GM12878 (cell line): ENCODE measurements around the gene COL18A1. TPM values are rescaled to one million over a fixed set of nuclear protein-coding genes. Genes with fewer than 3 reads are reported as not detected.

Experiments
- CREM ChIP-seq: IDR thresholded peaks from 2 replicates; pipeline ENCODE4 v1.6.1; 2014; ENCODE audit warnings: antibody characterized with exemption, low read depth
- GATAD2B ChIP-seq: fragments of 450-650 bp; conservative IDR thresholded peaks from 2 replicates; pipeline ENCODE4 v1.6.1; 2017; ENCODE audit warnings: low read depth, mild to moderate bottlenecking, moderate library complexity
- RAD21 ChIP-seq: IDR thresholded peaks from 2 replicates; pipeline ENCODE4 v1.6.1; 2011; ENCODE audit warnings: mild to moderate bottlenecking, low read depth, low read length, moderate library complexity; ENCODE audit not compliant: insufficient read depth
- SPI1 ChIP-seq: IDR thresholded peaks from 2 replicates; pipeline ENCODE4 v1.6.1; 2011; ENCODE audit warnings: low read depth, mild to moderate bottlenecking, low read length, moderate library complexity, borderline replicate concordance; ENCODE audit not compliant: insufficient read depth
- YY1 ChIP-seq: IDR thresholded peaks from 2 replicates; pipeline ENCODE4 v1.6.1; 2011; ENCODE audit warnings: low read depth, mild to moderate bottlenecking, low read length
- polyA plus RNA-seq, 11 experiments: library from polyadenylated mRNA; depleted of rRNA in 4 of 11; unstranded in 6 of 11; stranded (reverse) in 5 of 11; fragments of >200 nt; fragmentation: Nextera tagmentation in 4 of 11; fragmentation: Illumina TruSeq in 1 of 11; extraction: Ambion mirVana in 4 of 11; extraction: Trizol in 1 of 11; gene quantifications; 1 replicate in 1 of 11; 2 replicates in 10 of 11; pipeline versions ENCODE4 v1.2.1 to v1.2.3, GENCODE V29; 2011 to 2016; ENCODE audit warnings: inconsistent platforms in 2 of 11, missing spikeins in 2 of 11, low read depth in 1 of 11
- total RNA-seq, 4 experiments: library from RNA; depleted of rRNA in 3 of 4; stranded (reverse); fragments of >200 nt in 3 of 4; fragmentation: Illumina TruSeq in 1 of 4; extraction: Trizol in 1 of 4; gene quantifications; 2 replicates each; pipeline versions ENCODE4 v1.2.1 to v1.2.3, GENCODE V29; 2013 to 2021
- TF ChIP-seq, protein P1 (sequence below): IDR thresholded peaks from 2 replicates; pipeline ENCODE4 v1.6.1; 2012; ENCODE audit warnings: low read depth, low read length, improper control_type of control experiment
- TF ChIP-seq, protein P2 (sequence below): fragments of 450-650 bp; IDR thresholded peaks from 2 replicates; pipeline ENCODE4 v1.6.1; 2017; ENCODE audit warnings: mild to moderate bottlenecking, moderate library complexity
- TF ChIP-seq, protein P3 (sequence below): fragments of 450-650 bp; IDR thresholded peaks from 2 replicates; pipeline ENCODE4 v1.6.1; 2016; ENCODE audit warnings: mild to moderate bottlenecking
- TF ChIP-seq, protein P4 (sequence below): fragments of 450-650 bp; IDR thresholded peaks from 2 replicates; pipeline ENCODE4 v1.6.1; 2017; ENCODE audit warnings: borderline replicate concordance

The COL18A1 gene
- total and polyA plus RNA-seq, 10 of the 15 experiments (the other 5 are each of a cell fraction or from before 2014, with no cell fraction given), result under 0.01 to 0.49 (median 0.09) TPM; not detected in 3

DNA sequence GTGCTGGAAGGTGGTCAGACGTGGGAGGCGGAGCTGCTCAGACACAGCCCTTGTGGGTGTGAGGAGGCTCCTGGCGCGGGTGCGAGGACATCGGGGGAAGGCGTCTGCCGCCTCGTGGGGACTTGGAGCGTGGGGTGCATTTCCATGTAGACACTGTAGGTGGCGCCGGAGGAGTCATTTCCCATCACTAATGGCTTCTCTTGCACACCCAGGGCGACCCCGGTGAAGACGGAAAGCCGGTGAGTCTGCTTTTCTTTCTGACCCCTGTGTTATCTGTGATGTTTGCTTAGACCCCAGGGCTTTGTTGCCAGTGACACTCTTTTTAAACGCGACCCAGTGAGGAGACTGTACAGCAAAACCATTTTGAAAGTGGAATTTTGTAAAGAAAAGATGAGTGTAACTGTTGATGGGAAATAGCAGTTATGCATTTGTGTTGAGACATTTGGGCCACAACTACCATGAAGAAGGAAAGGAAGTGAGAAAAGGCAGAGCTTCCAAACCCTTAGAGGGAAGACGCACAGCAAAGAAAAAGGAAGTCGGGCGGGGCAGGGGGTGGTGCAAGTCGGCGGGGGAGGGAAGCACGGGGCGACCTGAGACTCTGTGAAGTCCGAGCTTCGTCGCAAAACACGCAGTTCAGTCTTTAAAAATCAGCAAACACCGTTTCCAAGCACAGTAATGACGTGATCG lies 73.3 kb downstream of the COL18A1 start (continued):
- TF ChIP-seq, protein P1, sequence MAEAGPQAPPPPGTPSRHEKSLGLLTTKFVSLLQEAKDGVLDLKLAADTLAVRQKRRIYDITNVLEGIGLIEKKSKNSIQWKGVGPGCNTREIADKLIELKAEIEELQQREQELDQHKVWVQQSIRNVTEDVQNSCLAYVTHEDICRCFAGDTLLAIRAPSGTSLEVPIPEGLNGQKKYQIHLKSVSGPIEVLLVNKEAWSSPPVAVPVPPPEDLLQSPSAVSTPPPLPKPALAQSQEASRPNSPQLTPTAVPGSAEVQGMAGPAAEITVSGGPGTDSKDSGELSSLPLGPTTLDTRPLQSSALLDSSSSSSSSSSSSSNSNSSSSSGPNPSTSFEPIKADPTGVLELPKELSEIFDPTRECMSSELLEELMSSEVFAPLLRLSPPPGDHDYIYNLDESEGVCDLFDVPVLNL, result no peak
- peak; percentile 41; the same call in 1 of the 2 replicates for TF ChIP-seq SPI1
- TF ChIP-seq, protein P2, sequence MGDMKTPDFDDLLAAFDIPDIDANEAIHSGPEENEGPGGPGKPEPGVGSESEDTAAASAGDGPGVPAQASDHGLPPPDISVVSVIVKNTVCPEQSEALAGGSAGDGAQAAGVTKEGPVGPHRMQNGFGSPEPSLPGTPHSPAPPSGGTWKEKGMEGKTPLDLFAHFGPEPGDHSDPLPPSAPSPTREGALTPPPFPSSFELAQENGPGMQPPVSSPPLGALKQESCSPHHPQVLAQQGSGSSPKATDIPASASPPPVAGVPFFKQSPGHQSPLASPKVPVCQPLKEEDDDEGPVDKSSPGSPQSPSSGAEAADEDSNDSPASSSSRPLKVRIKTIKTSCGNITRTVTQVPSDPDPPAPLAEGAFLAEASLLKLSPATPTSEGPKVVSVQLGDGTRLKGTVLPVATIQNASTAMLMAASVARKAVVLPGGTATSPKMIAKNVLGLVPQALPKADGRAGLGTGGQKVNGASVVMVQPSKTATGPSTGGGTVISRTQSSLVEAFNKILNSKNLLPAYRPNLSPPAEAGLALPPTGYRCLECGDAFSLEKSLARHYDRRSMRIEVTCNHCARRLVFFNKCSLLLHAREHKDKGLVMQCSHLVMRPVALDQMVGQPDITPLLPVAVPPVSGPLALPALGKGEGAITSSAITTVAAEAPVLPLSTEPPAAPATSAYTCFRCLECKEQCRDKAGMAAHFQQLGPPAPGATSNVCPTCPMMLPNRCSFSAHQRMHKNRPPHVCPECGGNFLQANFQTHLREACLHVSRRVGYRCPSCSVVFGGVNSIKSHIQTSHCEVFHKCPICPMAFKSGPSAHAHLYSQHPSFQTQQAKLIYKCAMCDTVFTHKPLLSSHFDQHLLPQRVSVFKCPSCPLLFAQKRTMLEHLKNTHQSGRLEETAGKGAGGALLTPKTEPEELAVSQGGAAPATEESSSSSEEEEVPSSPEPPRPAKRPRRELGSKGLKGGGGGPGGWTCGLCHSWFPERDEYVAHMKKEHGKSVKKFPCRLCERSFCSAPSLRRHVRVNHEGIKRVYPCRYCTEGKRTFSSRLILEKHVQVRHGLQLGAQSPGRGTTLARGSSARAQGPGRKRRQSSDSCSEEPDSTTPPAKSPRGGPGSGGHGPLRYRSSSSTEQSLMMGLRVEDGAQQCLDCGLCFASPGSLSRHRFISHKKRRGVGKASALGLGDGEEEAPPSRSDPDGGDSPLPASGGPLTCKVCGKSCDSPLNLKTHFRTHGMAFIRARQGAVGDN, result no peak
- TF ChIP-seq, protein P3, sequence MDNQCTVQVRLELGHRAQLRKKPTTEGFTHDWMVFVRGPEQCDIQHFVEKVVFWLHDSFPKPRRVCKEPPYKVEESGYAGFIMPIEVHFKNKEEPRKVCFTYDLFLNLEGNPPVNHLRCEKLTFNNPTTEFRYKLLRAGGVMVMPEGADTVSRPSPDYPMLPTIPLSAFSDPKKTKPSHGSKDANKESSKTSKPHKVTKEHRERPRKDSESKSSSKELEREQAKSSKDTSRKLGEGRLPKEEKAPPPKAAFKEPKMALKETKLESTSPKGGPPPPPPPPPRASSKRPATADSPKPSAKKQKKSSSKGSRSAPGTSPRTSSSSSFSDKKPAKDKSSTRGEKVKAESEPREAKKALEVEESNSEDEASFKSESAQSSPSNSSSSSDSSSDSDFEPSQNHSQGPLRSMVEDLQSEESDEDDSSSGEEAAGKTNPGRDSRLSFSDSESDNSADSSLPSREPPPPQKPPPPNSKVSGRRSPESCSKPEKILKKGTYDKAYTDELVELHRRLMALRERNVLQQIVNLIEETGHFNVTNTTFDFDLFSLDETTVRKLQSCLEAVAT, result 0 out of 2 replicates have a peak, but pooled peaks have one; percentile 17
- peak; percentile 52 for TF ChIP-seq RAD21
- TF ChIP-seq, protein P4, sequence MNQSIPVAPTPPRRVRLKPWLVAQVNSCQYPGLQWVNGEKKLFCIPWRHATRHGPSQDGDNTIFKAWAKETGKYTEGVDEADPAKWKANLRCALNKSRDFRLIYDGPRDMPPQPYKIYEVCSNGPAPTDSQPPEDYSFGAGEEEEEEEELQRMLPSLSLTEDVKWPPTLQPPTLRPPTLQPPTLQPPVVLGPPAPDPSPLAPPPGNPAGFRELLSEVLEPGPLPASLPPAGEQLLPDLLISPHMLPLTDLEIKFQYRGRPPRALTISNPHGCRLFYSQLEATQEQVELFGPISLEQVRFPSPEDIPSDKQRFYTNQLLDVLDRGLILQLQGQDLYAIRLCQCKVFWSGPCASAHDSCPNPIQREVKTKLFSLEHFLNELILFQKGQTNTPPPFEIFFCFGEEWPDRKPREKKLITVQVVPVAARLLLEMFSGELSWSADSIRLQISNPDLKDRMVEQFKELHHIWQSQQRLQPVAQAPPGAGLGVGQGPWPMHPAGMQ, result no peak
- TF ChIP-seq YY1, result peak; percentile 88
- TF ChIP-seq CREM, result 0 out of 2 replicates have a peak, but pooled peaks have one; percentile 10
- peak; percentile 34; the same call in 1 of the 2 replicates for TF ChIP-seq GATAD2B
